OCI-LY3 (cell line): ENCODE results near the gene OTUD3.

Source experiments
- H2AFZ ChIP-seq: fragments of 200-600, 300-600 bp; shearing (Covaris generic); 2 replicates; pipeline ENCODE4 v1.6.0; 2014; ENCODE audit warnings: antibody characterized with exemption, low read depth, low read length
- H3K27ac ChIP-seq: fragments of 200-600, 300-600 bp; sonication (generic); 2 replicates; pipeline ENCODE4 v1.5.1; 2014; ENCODE audit warnings: mild to moderate bottlenecking, low read length, moderate library complexity, mixed read lengths
- H3K27me3 ChIP-seq: fragments of 200-600, 300-600 bp; sonication (generic); 2 replicates; pipeline ENCODE4 v1.6.1; 2014; ENCODE audit warnings: low read depth, low read length, mixed read lengths
- H3K36me3 ChIP-seq: fragments of 200-600, 300-600 bp; sonication (generic); replicated peaks from 2 replicates; pipeline ENCODE3; 2014; ENCODE audit warnings: low read depth, low read length, mixed read lengths
- H3K4me1 ChIP-seq: fragments of 300-600, 200-600 bp; sonication (generic); 2 replicates; pipeline ENCODE4 v1.6.1; 2014; ENCODE audit warnings: low read length, mixed read lengths
- H3K4me2 ChIP-seq: fragments of 200-600, 300-600 bp; sonication (generic); 2 replicates; pipeline ENCODE4 v1.6.1; 2014; ENCODE audit warnings: low read length, mixed read lengths
- H3K4me3 ChIP-seq: fragments of 300-600, 200-600 bp; sonication (generic); 2 replicates; pipeline ENCODE4 v1.5.1; 2014; ENCODE audit warnings: antibody characterized with exemption, mild to moderate bottlenecking, low read length, moderate library complexity
- H3K79me2 ChIP-seq: fragments of 300-600, 200-600 bp; shearing (Covaris generic); 2 replicates; pipeline ENCODE4 v1.6.1; 2014; ENCODE audit warnings: mild to moderate bottlenecking, low read length, mixed read lengths
- H3K9ac ChIP-seq: fragments of 300-600, 200-600 bp; shearing (Covaris generic); 2 replicates; pipeline ENCODE4 v1.6.0; 2014; ENCODE audit warnings: mild to moderate bottlenecking, low read length, moderate library complexity
- H3K9me3 ChIP-seq: fragments of 200-600, 300-600 bp; shearing (Covaris generic); 2 replicates; pipeline ENCODE4 v1.6.1; 2014; ENCODE audit warnings: low read length, mixed read lengths; ENCODE audit not compliant: insufficient read depth
- H4K20me1 ChIP-seq: fragments of 200-600, 300-600 bp; sonication (generic); 2 replicates; pipeline ENCODE4 v1.6.1; 2016; ENCODE audit warnings: low read length, mixed read lengths; ENCODE audit not compliant: insufficient read depth
- EZH2phosphoT487 ChIP-seq: fragments of 200-600 bp; shearing (Covaris generic); IDR thresholded peaks from 2 replicates; pipeline ENCODE4 v1.6.1; 2018; ENCODE audit warnings: antibody characterized with exemption, mixed run types, low read depth
- TF ChIP-seq, protein P1 (sequence below): fragments of 200-600, 300-600 bp; sonication (generic); IDR thresholded peaks from 2 replicates; pipeline ENCODE4 v1.5.1; 2014; ENCODE audit warnings: antibody characterized with exemption, low read length, low read depth

The OTUD3 gene

DNA sequence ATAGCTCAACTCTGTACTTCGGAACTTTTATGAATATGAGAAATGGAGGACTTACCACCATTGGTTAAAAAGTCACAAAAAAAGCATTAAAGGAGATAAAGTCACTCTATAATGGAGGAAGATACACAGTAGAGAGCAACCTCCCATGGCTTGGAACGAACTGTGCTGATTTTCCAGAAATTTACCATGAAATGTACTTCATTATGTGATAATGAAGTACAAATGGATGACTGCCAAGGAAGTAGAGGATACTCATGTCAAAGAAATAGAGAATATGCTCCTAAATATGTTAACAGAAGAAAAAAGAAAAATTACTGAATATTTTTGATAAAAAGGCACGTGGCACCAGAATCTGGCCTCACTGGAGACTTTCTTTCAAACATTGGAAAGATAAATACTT is 64.8 kb downstream of the OTUD3 start:
- no peak overlapping the region for H3K9ac ChIP-seq
- H3K4me2 ChIP-seq: no peak overlapping the region
- no peaks in the 10 kb centered on the region for H3K27me3 ChIP-seq
- no peaks in the 10 kb centered on the region for H3K79me2 ChIP-seq
- no peaks in the 10 kb centered on the region for H3K36me3 ChIP-seq
- no peak overlapping the region for H2AFZ ChIP-seq
- H3K4me1 ChIP-seq: no peaks in the 10 kb centered on the region
- H4K20me1 ChIP-seq: no peaks in the 10 kb centered on the region
- TF ChIP-seq, protein P1, sequence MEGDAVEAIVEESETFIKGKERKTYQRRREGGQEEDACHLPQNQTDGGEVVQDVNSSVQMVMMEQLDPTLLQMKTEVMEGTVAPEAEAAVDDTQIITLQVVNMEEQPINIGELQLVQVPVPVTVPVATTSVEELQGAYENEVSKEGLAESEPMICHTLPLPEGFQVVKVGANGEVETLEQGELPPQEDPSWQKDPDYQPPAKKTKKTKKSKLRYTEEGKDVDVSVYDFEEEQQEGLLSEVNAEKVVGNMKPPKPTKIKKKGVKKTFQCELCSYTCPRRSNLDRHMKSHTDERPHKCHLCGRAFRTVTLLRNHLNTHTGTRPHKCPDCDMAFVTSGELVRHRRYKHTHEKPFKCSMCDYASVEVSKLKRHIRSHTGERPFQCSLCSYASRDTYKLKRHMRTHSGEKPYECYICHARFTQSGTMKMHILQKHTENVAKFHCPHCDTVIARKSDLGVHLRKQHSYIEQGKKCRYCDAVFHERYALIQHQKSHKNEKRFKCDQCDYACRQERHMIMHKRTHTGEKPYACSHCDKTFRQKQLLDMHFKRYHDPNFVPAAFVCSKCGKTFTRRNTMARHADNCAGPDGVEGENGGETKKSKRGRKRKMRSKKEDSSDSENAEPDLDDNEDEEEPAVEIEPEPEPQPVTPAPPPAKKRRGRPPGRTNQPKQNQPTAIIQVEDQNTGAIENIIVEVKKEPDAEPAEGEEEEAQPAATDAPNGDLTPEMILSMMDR: no peak
- no peak for TF ChIP-seq EZH2phosphoT487
- H3K4me3 ChIP-seq: no peak overlapping the region
- H3K27ac ChIP-seq: no peak overlapping the region
- no peaks in the 10 kb centered on the region for H3K9me3 ChIP-seq

DNA sequence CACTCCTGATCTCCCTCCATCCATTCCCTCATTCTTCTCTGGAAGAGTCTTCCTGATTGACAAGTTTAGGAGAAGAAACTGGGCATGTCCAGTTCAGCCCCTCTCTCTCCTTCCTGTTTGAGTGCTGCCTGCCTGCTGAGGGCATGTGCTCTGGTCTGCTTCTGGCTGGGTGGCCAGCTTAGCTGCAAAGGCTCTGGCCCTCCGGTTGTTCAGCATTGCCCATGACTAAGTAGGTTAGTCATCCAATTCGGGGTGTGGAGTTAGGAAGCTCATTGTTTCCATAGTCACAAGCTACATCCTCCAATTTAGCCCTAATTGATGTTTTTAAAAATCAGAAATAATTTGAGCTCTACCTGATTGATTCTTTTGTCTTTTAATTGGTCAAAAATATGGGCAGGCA is 66.8 kb downstream of the OTUD3 start:
- Histone ChIP-seq H3K4me3 (no peak overlapping the region), H3K9ac (no peak overlapping the region), H3K36me3 (no peaks in the 10 kb centered on the region), H3K4me1 (no peaks in the 10 kb centered on the region), H4K20me1 (no peaks in the 10 kb centered on the region), H3K9me3 (peaks cover 3% of the 10 kb centered on the region; the same call in 1 of the 2 replicates), H2AFZ (no peak overlapping the region), H3K4me2 (no peak overlapping the region), H3K27me3 (no peaks in the 10 kb centered on the region), H3K79me2 (no peaks in the 10 kb centered on the region), H3K27ac (no peak overlapping the region)
- TF ChIP-seq, protein P1: no peak
- TF ChIP-seq EZH2phosphoT487: no peak

DNA sequence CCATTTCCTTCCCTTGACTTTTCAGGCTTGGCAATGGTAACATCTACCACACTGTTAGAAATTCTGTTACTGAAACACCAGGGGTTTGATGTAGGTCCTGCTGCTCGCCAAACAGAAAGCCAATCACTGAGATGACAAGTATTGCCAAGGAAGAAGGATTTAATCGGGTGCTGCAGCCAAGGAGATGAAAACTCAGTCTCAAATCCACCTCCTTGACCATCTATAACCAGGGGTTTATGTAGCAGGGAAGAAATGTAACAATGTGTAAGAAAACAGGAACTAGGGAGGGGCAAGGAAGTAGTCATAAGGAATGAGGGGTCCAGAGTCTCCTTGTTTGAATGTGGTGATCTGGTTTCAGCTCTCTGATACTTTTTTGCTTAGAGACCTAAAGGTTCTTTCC is 71.9 kb downstream of the OTUD3 start:
- H3K9me3 ChIP-seq: peaks cover 7% of the 10 kb centered on the region
- no peaks in the 10 kb centered on the region for H3K79me2 ChIP-seq

DNA sequence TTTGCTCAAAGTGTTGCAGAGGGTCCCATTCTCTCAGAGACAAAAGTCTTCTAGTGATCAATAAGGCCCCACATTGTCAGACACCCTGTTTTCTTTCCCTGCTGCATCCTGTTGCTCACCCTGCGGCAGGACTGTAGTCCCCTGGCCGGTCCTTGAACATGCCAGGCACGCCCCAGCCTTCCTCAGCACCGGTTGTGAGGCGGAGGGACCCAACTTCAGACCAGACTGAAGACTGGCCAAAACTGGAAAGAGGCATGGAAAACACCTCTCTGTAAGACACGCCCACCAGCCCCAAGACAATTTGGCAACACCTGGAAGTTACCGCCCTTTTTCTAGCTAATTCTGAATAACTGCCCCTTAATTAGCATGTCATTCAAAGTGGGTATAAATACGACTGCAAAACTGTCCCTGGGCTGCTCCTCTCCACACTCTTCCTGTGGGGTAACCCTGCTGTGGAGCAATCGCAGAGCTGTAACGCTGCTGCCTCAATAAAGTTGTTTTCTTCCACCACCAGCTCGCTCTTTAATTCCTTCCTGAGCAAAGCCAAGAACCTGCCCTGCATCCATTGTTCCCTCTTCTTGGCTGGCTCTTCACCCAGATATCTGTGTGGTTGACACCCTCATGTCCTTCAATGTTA is 73.5 kb downstream of the OTUD3 start:
- no peak overlapping the region for H2AFZ ChIP-seq
- H3K9me3 ChIP-seq: peaks cover 7% of the 10 kb centered on the region
- no peaks in the 10 kb centered on the region for H3K79me2 ChIP-seq
- no peak overlapping the region for H3K27ac ChIP-seq
- no peak for TF ChIP-seq EZH2phosphoT487
- TF ChIP-seq, protein P1: no peak
- no peaks in the 10 kb centered on the region for H4K20me1 ChIP-seq
- no peaks in the 10 kb centered on the region for H3K4me1 ChIP-seq
- no peaks in the 10 kb centered on the region for H3K36me3 ChIP-seq
- no peak overlapping the region for H3K4me2 ChIP-seq
- H3K9ac ChIP-seq: no peak overlapping the region
- H3K27me3 ChIP-seq: no peaks in the 10 kb centered on the region
- no peak overlapping the region for H3K4me3 ChIP-seq

More for the DNA sequence above, 71.9 kb downstream of the OTUD3 start:
- Histone ChIP-seq H3K9ac (no peak overlapping the region), H3K4me2 (no peak overlapping the region), H3K4me1 (no peaks in the 10 kb centered on the region), H4K20me1 (no peaks in the 10 kb centered on the region), H3K4me3 (no peak overlapping the region), H2AFZ (no peak overlapping the region), H3K27me3 (no peaks in the 10 kb centered on the region), H3K27ac (no peak overlapping the region), H3K36me3 (no peaks in the 10 kb centered on the region)
- no peak for TF ChIP-seq EZH2phosphoT487
- TF ChIP-seq, protein P1: no peak
